NCI-H345 treated with DMSO at 0.1 percent for 48 hours (cell line): ENCODE data around the gene PPFIA2.

Experiments used
- DNase-seq: peaks from one replicate; lab custom pipeline; 2025; ENCODE audit not compliant: unreplicated experiment; lab: John Stamatoyannopoulos, UW

PPFIA2 gene

DNA sequence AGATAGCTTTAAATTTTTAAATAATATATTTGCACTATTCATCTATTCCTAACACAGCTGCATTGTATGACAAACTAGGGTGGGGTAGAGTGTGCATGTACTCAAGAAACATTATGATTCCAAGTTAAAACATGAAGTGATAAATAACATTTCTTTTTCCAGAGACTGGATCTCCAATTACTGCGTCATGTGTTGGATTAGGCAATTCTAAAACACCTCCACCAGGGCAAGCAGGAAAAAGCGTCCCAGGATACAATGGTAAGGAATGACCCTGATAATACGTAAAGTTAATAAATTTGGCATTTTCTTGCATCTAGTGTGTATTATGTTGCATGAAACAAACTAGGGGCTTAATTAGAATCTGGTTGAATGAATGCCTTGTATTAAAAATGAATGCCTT is 542.4 kb downstream of the PPFIA2 start:
- DNase-seq = no peak

DNA sequence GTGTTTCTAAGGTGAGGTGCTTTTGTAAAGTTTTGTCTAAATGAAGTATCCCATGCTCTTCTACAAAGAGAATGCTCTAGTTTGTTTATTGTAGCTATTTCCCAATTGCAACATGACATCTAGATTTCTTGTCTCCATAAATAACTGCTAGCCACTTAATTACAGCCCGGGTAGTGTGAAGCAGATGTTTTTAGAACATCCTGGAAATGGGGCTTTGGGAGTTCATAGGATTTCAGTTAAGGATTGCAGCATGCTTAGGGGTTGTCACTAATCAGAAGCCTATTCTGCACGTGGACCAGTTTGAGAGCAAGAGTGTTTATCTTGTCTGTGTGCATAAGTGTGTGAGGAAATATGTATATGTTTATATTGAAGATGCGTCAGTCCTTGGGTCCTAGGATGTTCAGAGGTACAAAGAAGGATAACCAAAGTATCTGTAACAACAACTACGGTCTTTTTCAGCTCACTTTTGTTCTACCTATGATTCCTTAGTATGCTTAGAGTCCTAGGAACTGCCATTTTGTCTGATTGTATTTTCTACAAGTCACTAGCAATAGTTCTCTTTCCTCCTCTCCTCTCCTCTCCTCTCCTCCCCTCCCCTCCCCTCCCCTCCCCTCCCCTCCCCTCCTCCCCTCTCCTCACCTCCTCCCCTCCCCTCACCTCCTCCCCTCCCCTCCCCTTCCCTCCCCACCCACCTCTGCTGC is 546.0 kb downstream of the PPFIA2 start:
- DNase-seq = no peak

DNA sequence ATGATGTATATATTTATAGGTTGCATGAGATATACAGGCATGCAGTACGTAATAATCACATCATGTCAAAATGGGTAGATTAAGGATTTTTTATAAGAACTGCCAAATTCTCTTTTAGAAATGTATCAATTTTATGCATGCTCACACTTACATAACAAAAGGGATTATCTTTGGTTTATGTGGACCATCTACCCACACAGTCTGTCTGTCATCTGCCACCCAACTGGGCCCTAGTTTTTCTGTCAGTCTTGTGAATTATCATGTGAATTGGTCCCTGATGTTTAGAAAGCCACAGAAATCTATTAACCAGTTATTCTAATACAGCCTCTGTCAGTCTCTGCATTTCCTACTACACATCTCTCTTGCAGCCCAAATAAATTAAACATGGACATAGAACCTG is 547.8 kb downstream of the PPFIA2 start:
- DNase-seq = no peak

DNA sequence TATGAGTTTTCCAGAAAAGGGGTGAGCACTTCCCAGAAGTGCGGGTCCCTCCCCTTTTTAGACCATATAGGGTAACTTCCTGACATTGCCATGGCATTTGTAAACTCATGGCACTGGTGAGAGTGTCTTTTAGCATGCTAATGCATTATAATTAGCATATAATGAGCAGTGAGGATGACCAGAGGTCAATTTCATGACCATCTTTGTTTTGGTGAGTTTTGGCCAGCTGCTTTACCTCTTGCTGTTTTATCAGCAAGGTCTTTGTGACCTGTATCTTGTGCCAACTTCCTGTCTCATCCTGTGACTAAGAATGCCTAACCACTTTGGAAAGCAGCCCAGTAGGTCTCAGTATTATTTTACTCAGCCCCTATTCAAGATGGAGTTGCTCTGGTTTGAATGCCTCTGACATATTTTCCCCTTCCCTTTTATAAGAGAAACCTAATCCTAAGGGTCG is 549.4 kb downstream of the PPFIA2 start:
- peak; percentile 37 for DNase-seq

DNA sequence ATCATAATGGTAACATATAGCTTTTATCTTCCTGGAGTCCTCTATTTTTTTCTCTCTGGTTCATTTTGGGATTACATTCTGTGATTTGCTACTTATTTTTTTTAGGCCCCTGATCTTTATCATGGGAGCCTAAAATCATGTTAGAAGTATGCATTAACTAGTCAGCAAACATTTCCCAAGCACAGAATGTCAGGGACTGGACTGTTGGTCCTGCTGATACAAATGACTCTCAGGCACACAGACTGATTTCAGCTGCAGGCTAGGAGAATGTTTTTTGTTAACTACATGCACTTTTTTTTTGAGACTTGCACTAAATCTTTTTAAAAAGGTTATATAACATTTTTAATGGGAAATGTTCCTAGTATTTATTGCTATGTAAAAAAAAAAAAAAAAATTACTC is 550.1 kb downstream of the PPFIA2 start:
- no peak for DNase-seq

DNA sequence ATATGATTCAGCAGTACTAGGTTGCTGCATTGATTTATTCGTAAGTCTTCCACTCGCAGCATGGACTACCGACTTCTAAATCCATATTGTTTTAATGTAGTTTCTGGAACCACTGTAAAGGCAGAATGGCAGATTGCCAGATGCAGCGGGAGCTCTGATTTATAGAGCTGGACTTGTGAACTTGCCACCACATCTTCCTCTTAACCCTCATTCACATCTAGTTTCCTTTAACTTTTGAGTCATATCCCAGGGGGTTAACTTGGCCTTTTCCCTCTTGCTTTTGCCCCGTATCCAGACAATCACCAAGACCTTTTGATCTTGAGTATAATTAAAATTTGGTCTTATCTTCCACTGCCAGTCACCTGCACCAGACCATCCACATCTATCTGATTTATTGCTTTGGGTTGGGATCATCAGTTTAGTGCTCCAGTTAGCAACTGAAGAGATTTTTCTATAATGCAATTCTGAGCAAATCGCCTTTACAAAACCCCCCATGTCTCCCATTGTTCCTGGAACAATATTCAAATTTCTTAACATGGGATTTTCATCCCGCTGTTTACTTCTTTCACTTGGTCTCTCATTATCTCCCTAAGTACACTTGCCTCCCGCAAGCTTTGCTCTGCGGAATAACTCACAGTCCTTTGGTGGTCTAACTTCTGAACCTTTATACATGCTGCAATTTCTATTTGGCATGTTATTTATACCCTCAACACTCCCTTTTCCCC is 550.8 kb downstream of the PPFIA2 start:
- peak; percentile 46 for DNase-seq
